ENCODE data around the gene ZNRD2. TPM values are rescaled to one million over a fixed set of nuclear protein-coding genes. Genes with fewer than 3 reads are reported as not detected.

ZNRD2 gene
- total and polyA plus RNA-seq, 10 of the 15 experiments (the other 5 are each of a cell fraction or from before 2014, with no cell fraction given), result 7.9 to 111 (median 55.4) TPM

DNA sequence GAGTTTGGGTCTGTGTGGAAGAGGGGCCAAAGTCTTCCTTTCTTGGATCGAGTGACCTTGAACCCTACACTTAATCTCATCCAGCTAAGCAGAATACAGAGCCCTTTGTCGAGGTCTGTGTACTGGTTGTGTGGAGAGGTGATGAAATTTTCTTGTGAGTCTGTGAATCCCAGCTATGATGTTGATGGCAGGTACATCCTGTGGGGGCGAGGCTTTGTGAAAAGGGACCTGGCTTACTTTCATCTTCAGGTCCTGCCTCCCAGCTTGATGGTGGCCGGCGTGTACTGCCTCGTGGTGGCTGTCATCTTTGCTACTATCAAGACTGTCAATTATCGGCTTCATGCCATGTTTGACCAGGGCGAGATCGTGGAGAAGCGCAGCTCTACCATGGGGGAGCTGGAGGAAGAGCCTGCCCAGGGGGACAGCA is 46.3 kb downstream of the ZNRD2 start:
- Histone ChIP-seq H3K4me1 (ENCODE audit: control insufficient read depth, insufficient read depth, low read length) (peaks cover 24% of the 10 kb centered on the region), H3K27me3 (replicated peaks in 1 of 2; ENCODE audit: control insufficient read depth in 2 of 2, insufficient read depth in 2 of 2, low read length in 1 of 2) (no peaks in the 10 kb centered on the region), H3K79me2 (ENCODE audit: control insufficient read depth, insufficient read depth, low read length) (peaks cover 67% of the 10 kb centered on the region), H2AFZ (ENCODE audit: control insufficient read depth, low read depth, low read length) (no peak overlapping the region), H3K9ac (ENCODE audit: control insufficient read depth, insufficient read depth, low read length) (peak overlapping the region; percentile 68), H3K36me3 (ENCODE audit: control insufficient read depth in 2 of 2, insufficient read depth in 2 of 2, low read length in 1 of 2) (peaks cover 17 to 21% of the 10 kb centered on the region in 2 experiments; a peak in 3 of 4 replicates), H3K27ac (ENCODE audit: control insufficient read depth, insufficient read depth) (peak overlapping the region; percentile 60), H3K4me3 (peak overlapping the region; percentile 100), H4K20me1 (ENCODE audit: control insufficient read depth, insufficient read depth) (no peaks in the 10 kb centered on the region; the same call in 1 of the 2 replicates), H3K9me3 (replicated peaks; ENCODE audit: control insufficient read depth, insufficient read depth, low read length) (no peaks in the 10 kb centered on the region), H3K4me2 (ENCODE audit: control insufficient read depth, insufficient read depth) (peak overlapping the region; percentile 94)
- SMC1A ChIA-PET (ENCODE audit: uncharacterized antibody, unreplicated experiment), result interaction anchor here (0.6 to 1.5 kb wide), 3 partner anchors 10 to 44 kb away, joined by 4 to 6 read pairs (median 4); partner anchors contain the start of genes FAM89B and SIPA1
- in situ Hi-C loops (cut with MboI) (no loop called here), intact Hi-C loops (cut with micrococcal nuclease; ENCODE audit: unreplicated experiment) (no loop called here)
- no peak for ATAC-seq
- RAD21 ChIA-PET (ENCODE audit: unreplicated experiment), result interaction anchor here (0.6 to 1.4 kb wide), 2 partner anchors 27 to 95 kb away, joined by 3 read pairs; partner anchors contain the start of gene KAT5
- CTCF ChIA-PET, result interaction anchor here (1.2 to 2.9 kb wide), 5 partner anchors 9 to 44 kb away, joined by 3 to 25 read pairs (median 6); partner anchors contain the start of genes FAM89B, SIPA1 and ZNRD2
- no peak for FAIRE-seq
- WGBS (ENCODE audit: insufficient coverage, insufficient replicate concordance, low lambda C conversion rate, missing lambda C conversion rate), result 43% methylated on average over 10 of the region's 10 CpGs
- POLR2A ChIA-PET, result interaction anchor here (0.5 to 5.0 kb wide), 7 partner anchors 22 to 327 kb away, joined by 3 to 34 read pairs (median 3); partner anchors contain the start of genes C11orf68, EHBP1L1 and SIPA1
- no TSS peak for BruUV-seq (replicated peaks)
- TF ChIP-seq ZBED1 (IDR thresholded peaks at IDR 0.05; ENCODE audit: borderline replicate concordance) (no peak), HDAC2 (IDR thresholded peaks at IDR 0.05) (no peak), SMAD5 (IDR thresholded peaks at IDR 0.05; ENCODE audit: low read depth) (no peak), NR2F1 (conservative IDR thresholded peaks at IDR 0.05) (no peak), FOXK2 (IDR thresholded peaks at IDR 0.05) (no peak), MEF2A (IDR thresholded peaks at IDR 0.05; ENCODE audit: insufficient read depth, low read depth, low read length) (no peak), SMARCA5 (IDR thresholded peaks at IDR 0.05) (no peak), ZNF217 (IDR thresholded peaks at IDR 0.05) (no peak), NFIC (IDR thresholded peaks at IDR 0.05; ENCODE audit: low read depth, low read length) (no peak), HDGF (IDR thresholded peaks at IDR 0.05) (no peak)
- DNase-seq (ENCODE audit: low read depth, low spot score), result no peak
